K562 (cell line): Measurements from ENCODE around the gene PLCB3. TPM values are rescaled to one million over a fixed set of nuclear protein-coding genes. Genes with fewer than 3 reads are reported as not detected.

Experiments
- ATAC-seq: fragments of 200-7000 bp; cut with Tn5 transposase; 3 replicates; pipeline ENCODE4 v1.9.1; 2020; ENCODE audit warnings: moderate library complexity
- BruUV-seq: library from RNA; stranded (reverse); fragments of 400-500 nt; replicated peaks from 2 replicates; lab custom pipeline; 2021; lab: Mats Ljungman, UMichigan
- CTCF ChIA-PET: fragments of 300-600 bp; formaldehyde crosslinking; extraction: SDS; loops from one replicate; lab custom pipeline; 2021; ENCODE audit warnings: low intra/inter-chr PET ratio; lab: Yijun Ruan, JAX
- POLR2A ChIA-PET: fragments of 300-600, 350-650 bp; sonication (Branson Sonifier 250); formaldehyde crosslinking; extraction: SDS; loops from one replicate; lab custom pipeline; 2021; ENCODE audit warnings: antibody characterized with exemption, inconsistent platforms; lab: Yijun Ruan, JAX
- DNase-seq, 4 experiments: peaks; one replicate each; pipeline versions ENCODE4 v3.0.0 to v3.0.0-alpha.2; 2011 to 2018; ENCODE audit warnings: low spot score in 3 of 4, mixed read lengths in 3 of 4; ENCODE audit errors: extremely low read depth in 1 of 4
- FAIRE-seq: peaks from 2 replicates; lab custom pipeline; 2011; peaks lifted over from hg19 to GRCh38; lab: Jason Lieb, UNC
- H2AFZ ChIP-seq: 2 replicates; pipeline ENCODE4 v1.6.0; 2011; ENCODE audit warnings: low read depth, low read length, control low read depth, inconsistent platforms
- H3K27ac ChIP-seq: fragments of 200-600 bp; 3 replicates; pipeline ENCODE4 v1.8.0; 2011; ENCODE audit warnings: low read depth, mild to moderate bottlenecking, control low read depth, inconsistent platforms, low read length, moderate library complexity, mixed read lengths; ENCODE audit errors: extremely low read depth
- H3K27me3 ChIP-seq, 2 experiments: fragments of 300-600 bp in 1 of 2; 2 replicates in 1 of 2; 3 replicates in 1 of 2; pipeline versions ENCODE4 v1.6.0 to v1.8.0; 2011; ENCODE audit warnings: inconsistent platforms in 2 of 2, low read length in 2 of 2, mild to moderate bottlenecking in 1 of 2, mixed read lengths in 1 of 2, moderate library complexity in 1 of 2; ENCODE audit not compliant: control insufficient read depth in 2 of 2, insufficient read depth in 2 of 2
- H3K36me3 ChIP-seq: fragments of 300-600 bp; 3 replicates; pipeline ENCODE4 v1.8.0; 2011; ENCODE audit warnings: mild to moderate bottlenecking, low read length, inconsistent platforms; ENCODE audit not compliant: control insufficient read depth, insufficient read depth
- H3K4me1 ChIP-seq, 2 experiments: fragments of 200-600 bp in 1 of 2; replicated peaks in 1 of 2; 2 replicates in 1 of 2; 3 replicates in 1 of 2; pipeline versions ENCODE4 v1.5.1 to v1.8.0; 2011; ENCODE audit warnings: inconsistent platforms in 2 of 2, low read length in 2 of 2, mild to moderate bottlenecking in 1 of 2, mixed read lengths in 1 of 2, moderate library complexity in 1 of 2; ENCODE audit not compliant: control insufficient read depth in 2 of 2, insufficient read depth in 2 of 2
- H3K4me2 ChIP-seq: 2 replicates; pipeline ENCODE4 v1.6.1; 2011; ENCODE audit warnings: low read length, control low read depth, inconsistent platforms, mixed read lengths; ENCODE audit not compliant: insufficient read depth
- H3K4me3 ChIP-seq: fragments of 200-600 bp; sonication (generic), shearing (Covaris generic); 2 replicates; pipeline ENCODE4 v1.5.1; 2016; ENCODE audit warnings: control low read depth, inconsistent platforms
- H3K79me2 ChIP-seq: fragments of 200-600 bp; 3 replicates; pipeline ENCODE4 v1.8.0; 2011; ENCODE audit warnings: low read length, inconsistent platforms; ENCODE audit not compliant: control insufficient read depth, insufficient read depth
- H3K9ac ChIP-seq, 2 experiments: 2 replicates each; pipeline versions ENCODE4 v1.6.0 to v1.6.1; 2011; ENCODE audit warnings: low read depth in 2 of 2, low read length in 2 of 2, control low read depth in 1 of 2, inconsistent platforms in 1 of 2, mild to moderate bottlenecking in 1 of 2, mixed read lengths in 1 of 2; ENCODE audit not compliant: insufficient read depth in 1 of 2
- H3K9me1 ChIP-seq: one replicate; pipeline ENCODE4 v1.6.0; 2011; ENCODE audit warnings: inconsistent platforms, mild to moderate bottlenecking, low read length, moderate library complexity; ENCODE audit not compliant: control insufficient read depth, insufficient read depth
- H3K9me3 ChIP-seq: replicated peaks from 2 replicates; pipeline ENCODE4 v1.5.1; 2011; ENCODE audit warnings: low read depth, low read length, inconsistent platforms; ENCODE audit not compliant: control insufficient read depth, insufficient read depth
- H4K20me1 ChIP-seq: replicated peaks from 2 replicates; pipeline ENCODE4 v1.6.1; 2011; ENCODE audit warnings: low read length, inconsistent platforms, mixed read lengths; ENCODE audit not compliant: control insufficient read depth, insufficient read depth
- CSDE1 ChIP-seq, 2 experiments: fragments of 450-650 bp; IDR thresholded peaks; 2 replicates each; pipeline ENCODE4 v1.6.1; 2016; ENCODE audit warnings: mild to moderate bottlenecking in 1 of 2
- ESRRA ChIP-seq: fragments of 450-650 bp; IDR thresholded peaks from 2 replicates; pipeline ENCODE4 v1.6.1; 2014; ENCODE audit warnings: low read depth, mild to moderate bottlenecking, moderate library complexity, borderline replicate concordance
- HDGF ChIP-seq: fragments of 450-650 bp; IDR thresholded peaks from 2 replicates; pipeline ENCODE4 v1.6.1; 2016
- KDM1A ChIP-seq, 2 experiments: fragments of 450-650 bp; IDR thresholded peaks; 2 replicates each; pipeline ENCODE4 v1.6.1; 2016; ENCODE audit warnings: mild to moderate bottlenecking in 2 of 2
- NFE2L1 ChIP-seq: fragments of 450-650 bp; IDR thresholded peaks from 2 replicates; pipeline ENCODE4 v1.6.1; 2016; ENCODE audit warnings: missing genetic modification characterization, low read depth, mild to moderate bottlenecking, missing compliant biosample characterization, moderate library complexity, borderline replicate concordance
- ZNF232 ChIP-seq: sonication (generic); formaldehyde crosslinking; IDR thresholded peaks from 2 replicates; pipeline ENCODE4 v1.8.0; 2022; ENCODE audit warnings: mild to moderate bottlenecking, missing genetic modification reagents
- ZNF79 ChIP-seq: fragments of 250-450 bp; sonication (Bioruptor Pico); IDR thresholded peaks from 2 replicates; pipeline ENCODE4 v1.4.0; 2020; ENCODE audit warnings: low read depth, mild to moderate bottlenecking, moderate library complexity
- WGBS: fragments of 100-300 bp; shearing (Covaris generic); methylation state at CpG from one replicate; pipeline ENCODE4 v1.1.6; 2016; ENCODE audit warnings: low coverage, mixed read lengths; ENCODE audit not compliant: insufficient coverage; ENCODE audit errors: missing lambda C conversion rate; 5-methylcytosine and 5-hydroxymethylcytosine counted together
- in situ Hi-C: fragments of 300-500 bp; cut with MboI; formaldehyde crosslinking; loops from 4 replicates; pipeline ENCODE4 v1.15.0; 2018; ENCODE audit warnings: inconsistent platforms, mixed read lengths
- intact Hi-C: fragments of 100-400 bp; cut with micrococcal nuclease; formaldehyde crosslinking; loops from 2 replicates; pipeline ENCODE4 v1.14.2; 2022
- polyA plus RNA-seq, 8 experiments: library from polyadenylated mRNA; depleted of rRNA in 4 of 8; stranded (reverse) in 5 of 8; unstranded in 3 of 8; fragments of >200 nt; fragmentation: Nextera tagmentation in 2 of 8; fragmentation: Illumina TruSeq in 1 of 8; extraction: Ambion mirVana in 2 of 8; extraction: Trizol in 1 of 8; gene quantifications; 2 replicates each; pipeline versions ENCODE4 v1.2.1 to v1.2.3, GENCODE V29; 2011 to 2014; ENCODE audit warnings: inconsistent platforms in 1 of 8, missing spikeins in 1 of 8
- total RNA-seq, 7 experiments: library from RNA; depleted of rRNA in 6 of 7; stranded (reverse); fragments of >200 nt in 6 of 7; fragmentation: Illumina TruSeq in 2 of 7; extraction: Trizol in 2 of 7; gene quantifications; 2 replicates each; pipeline versions ENCODE4 v1.2.1 to v1.2.3, GENCODE V29; 2011 to 2021; ENCODE audit warnings: low replicate concordance in 1 of 7
- TF ChIP-seq, protein P1 (sequence below): fragments of 250-450 bp; sonication (Bioruptor Pico); IDR thresholded peaks from 2 replicates; pipeline ENCODE4 v1.4.0; 2020; ENCODE audit warnings: mild to moderate bottlenecking, moderate library complexity, borderline replicate concordance
- TF ChIP-seq, protein P2 (sequence below), 2 experiments: fragments of 450-650 bp in 1 of 2; sonication (generic) in 1 of 2; formaldehyde crosslinking in 1 of 2; IDR thresholded peaks in 1 of 2; conservative IDR thresholded peaks in 1 of 2; 2 replicates each; pipeline versions ENCODE4 v1.6.1 to v1.8.1; 2016 to 2023; ENCODE audit warnings: mild to moderate bottlenecking in 2 of 2, moderate library complexity in 2 of 2, inconsistent platforms in 1 of 2, missing genetic modification reagents in 1 of 2
- TF ChIP-seq, protein P3 (sequence below): fragments of 250-450 bp; sonication (Bioruptor Pico); IDR thresholded peaks from 2 replicates; pipeline ENCODE4 v1.4.0; 2020; ENCODE audit warnings: mild to moderate bottlenecking, moderate library complexity

PLCB3 gene
- total and polyA plus RNA-seq, 9 of the 15 experiments (the other 6 are each of a cell fraction or from before 2014, with no cell fraction given) = 0.31 to 44.8 (median 14.6) TPM

DNA sequence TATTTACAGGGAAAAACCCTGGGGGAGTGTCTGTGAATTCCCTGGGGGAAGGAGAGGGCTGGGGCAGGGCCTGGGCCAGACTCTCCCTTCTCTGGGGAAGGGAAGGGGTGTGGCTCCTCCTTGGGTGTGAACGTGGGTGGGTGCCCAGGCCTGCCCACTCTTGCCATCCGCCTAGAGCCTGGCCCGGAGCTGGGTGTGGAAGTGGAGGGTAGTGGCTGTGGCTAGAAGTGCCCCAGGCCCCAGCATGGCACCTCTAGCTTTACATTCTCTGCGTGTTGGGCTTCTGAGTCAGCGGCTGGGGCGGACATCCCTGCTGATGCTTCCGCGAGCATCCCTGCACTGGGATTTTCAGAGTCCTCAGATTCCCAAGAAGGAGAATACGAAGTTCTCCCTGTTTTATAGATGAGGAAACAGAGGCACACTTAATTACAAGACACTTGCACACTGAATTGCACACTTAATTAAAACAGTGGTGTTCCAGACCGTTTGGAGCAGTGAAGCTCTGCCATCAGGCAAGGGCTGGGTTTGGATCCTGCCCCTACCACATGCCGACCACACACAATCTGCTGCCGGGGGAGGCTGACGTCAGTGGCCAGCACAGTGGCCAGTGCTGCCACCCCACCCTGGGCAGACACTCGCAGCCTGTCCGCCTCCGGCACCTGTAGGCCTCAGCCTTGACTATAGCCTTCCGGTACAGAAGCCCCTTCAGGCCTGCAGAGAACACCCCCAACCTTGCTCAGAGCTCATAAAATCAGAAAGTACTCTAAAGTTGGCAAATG lies 25.5 kb downstream of the PLCB3 start (continued):
- TF ChIP-seq, protein P1, sequence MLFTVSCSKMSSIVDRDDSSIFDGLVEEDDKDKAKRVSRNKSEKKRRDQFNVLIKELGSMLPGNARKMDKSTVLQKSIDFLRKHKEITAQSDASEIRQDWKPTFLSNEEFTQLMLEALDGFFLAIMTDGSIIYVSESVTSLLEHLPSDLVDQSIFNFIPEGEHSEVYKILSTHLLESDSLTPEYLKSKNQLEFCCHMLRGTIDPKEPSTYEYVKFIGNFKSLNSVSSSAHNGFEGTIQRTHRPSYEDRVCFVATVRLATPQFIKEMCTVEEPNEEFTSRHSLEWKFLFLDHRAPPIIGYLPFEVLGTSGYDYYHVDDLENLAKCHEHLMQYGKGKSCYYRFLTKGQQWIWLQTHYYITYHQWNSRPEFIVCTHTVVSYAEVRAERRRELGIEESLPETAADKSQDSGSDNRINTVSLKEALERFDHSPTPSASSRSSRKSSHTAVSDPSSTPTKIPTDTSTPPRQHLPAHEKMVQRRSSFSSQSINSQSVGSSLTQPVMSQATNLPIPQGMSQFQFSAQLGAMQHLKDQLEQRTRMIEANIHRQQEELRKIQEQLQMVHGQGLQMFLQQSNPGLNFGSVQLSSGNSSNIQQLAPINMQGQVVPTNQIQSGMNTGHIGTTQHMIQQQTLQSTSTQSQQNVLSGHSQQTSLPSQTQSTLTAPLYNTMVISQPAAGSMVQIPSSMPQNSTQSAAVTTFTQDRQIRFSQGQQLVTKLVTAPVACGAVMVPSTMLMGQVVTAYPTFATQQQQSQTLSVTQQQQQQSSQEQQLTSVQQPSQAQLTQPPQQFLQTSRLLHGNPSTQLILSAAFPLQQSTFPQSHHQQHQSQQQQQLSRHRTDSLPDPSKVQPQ (CRISPR knock-in tag) = no peak
- TF ChIP-seq ZNF79 = no peak
- TF ChIP-seq, protein P2, sequence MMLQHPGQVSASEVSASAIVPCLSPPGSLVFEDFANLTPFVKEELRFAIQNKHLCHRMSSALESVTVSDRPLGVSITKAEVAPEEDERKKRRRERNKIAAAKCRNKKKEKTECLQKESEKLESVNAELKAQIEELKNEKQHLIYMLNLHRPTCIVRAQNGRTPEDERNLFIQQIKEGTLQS (IDR thresholded peaks at IDR 0.05) = no peak
- TF ChIP-seq, protein P2 (CRISPR knock-in tag; conservative IDR thresholded peaks at IDR 0.05) = no peak

DNA sequence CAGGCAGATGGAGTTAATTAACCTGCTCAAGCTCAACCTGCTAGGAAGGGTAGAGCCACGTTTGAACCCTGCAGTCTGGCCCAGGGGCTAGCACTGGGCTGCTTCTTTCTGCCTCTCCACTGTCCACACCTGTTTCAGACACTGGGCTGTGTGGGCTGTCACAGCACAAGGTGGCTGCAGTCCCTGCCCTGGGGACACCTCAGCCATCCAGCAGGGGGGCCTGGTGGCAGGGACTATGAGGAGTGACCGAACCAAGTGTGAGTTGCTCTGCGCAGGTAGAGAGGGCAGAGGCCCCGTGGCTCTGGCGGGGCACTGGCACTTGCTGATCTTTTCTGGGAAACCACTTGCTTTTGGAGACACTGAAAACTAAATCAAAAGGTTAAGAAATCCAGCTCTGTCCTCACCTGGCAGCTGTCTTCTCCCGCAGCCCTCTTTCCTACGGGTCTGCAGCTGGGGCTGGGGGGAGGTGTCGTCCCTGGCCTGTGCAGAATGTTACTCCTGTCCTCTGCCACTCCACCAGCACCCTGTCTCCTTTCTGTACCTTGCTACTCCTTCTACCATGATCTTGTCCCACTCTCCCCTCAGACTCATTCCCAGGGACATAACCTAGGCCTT lies 27.4 kb downstream of the PLCB3 start:
- Histone ChIP-seq H3K4me2 (no peak overlapping the region), H3K9me3 (no peaks in the 10 kb centered on the region), H4K20me1 (no peaks in the 10 kb centered on the region), H3K36me3 (peaks cover 27% of the 10 kb centered on the region; the same call in 1 of the 3 replicates), H3K79me2 (peaks cover 14% of the 10 kb centered on the region), H2AFZ (no peak overlapping the region), H3K9ac (peak overlapping the region in 1 of 2 experiments; percentile 84; a peak in 2 of 4 replicates), H3K27me3 (no peaks in the 10 kb centered on the region), H3K9me1 (no peaks in the 10 kb centered on the region), H3K4me1 (peaks cover 2 to 25% of the 10 kb centered on the region in 2 experiments; a peak in 4 of 5 replicates), H3K27ac (no peak overlapping the region), H3K4me3 (no peak overlapping the region)
- in situ Hi-C loops = no loop called here
- BruUV-seq = no TSS peak
- DNase-seq (no peak), ATAC-seq (peak; percentile 65), FAIRE-seq (no peak)
- 82% methylated on average over 8 of the region's 8 CpGs for WGBS
- POLR2A ChIA-PET = no interaction called here
- intact Hi-C loops = no loop called here
- CTCF ChIA-PET = no interaction called here
- TF ChIP-seq KDM1A (IDR thresholded peaks at IDR 0.05) (no peak), CSDE1 (IDR thresholded peaks at IDR 0.05) (no peak), ZNF232 (CRISPR knock-in tag) (no peak), ESRRA (no peak), HDGF (no peak), NFE2L1 (tag) (no peak)
- TF ChIP-seq, protein P3, sequence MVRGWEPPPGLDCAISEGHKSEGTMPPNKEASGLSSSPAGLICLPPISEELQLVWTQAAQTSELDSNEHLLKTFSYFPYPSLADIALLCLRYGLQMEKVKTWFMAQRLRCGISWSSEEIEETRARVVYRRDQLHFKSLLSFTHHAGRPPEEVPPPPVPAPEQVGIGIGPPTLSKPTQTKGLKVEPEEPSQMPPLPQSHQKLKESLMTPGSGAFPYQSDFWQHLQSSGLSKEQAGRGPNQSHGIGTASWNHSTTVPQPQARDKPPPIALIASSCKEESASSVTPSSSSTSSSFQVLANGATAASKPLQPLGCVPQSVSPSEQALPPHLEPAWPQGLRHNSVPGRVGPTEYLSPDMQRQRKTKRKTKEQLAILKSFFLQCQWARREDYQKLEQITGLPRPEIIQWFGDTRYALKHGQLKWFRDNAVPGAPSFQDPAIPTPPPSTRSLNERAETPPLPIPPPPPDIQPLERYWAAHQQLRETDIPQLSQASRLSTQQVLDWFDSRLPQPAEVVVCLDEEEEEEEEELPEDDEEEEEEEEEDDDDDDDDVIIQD (CRISPR knock-in tag) = no peak
